K562 (cell line): ENCODE data around the gene PPARD. TPM values are rescaled to one million over a fixed set of nuclear protein-coding genes. Genes with fewer than 3 reads are reported as not detected.

ENCODE experiments used
- E2F1 ChIP-seq: sonication (generic); formaldehyde crosslinking; IDR thresholded peaks from 2 replicates; pipeline ENCODE4 v1.8.1; 2023; ENCODE audit warnings: mild to moderate bottlenecking, missing genetic modification reagents, moderate library complexity
- EP300 ChIP-seq: IDR thresholded peaks from 2 replicates; pipeline ENCODE4 v1.6.1; 2012; ENCODE audit warnings: low read length, improper control_type of control experiment
- GTF2E2 ChIP-seq: fragments of 200-800 bp; sonication (Bioruptor generic); IDR thresholded peaks from 2 replicates; pipeline ENCODE4 v1.6.1; 2016; ENCODE audit warnings: missing genetic modification characterization, missing compliant biosample characterization
- KDM5B ChIP-seq: fragments of 200-600 bp; sonication (generic); IDR thresholded peaks from 2 replicates; pipeline ENCODE4 v1.6.1; 2012; ENCODE audit warnings: low read depth, mild to moderate bottlenecking, moderate library complexity, low read length, control low read depth, inconsistent platforms; ENCODE audit not compliant: insufficient replicate concordance
- MCM5 ChIP-seq: fragments of 450-650 bp; IDR thresholded peaks from 2 replicates; pipeline ENCODE4 v1.6.1; 2016; ENCODE audit warnings: low read depth
- NBN ChIP-seq: fragments of 450-650 bp; IDR thresholded peaks from 2 replicates; pipeline ENCODE4 v1.6.1; 2016; ENCODE audit warnings: low read depth, mild to moderate bottlenecking
- NONO ChIP-seq, 2 experiments: fragments of 200-400 bp in 1 of 2; fragments of 450-650 bp in 1 of 2; formaldehyde crosslinking in 1 of 2; IDR thresholded peaks; 2 replicates each; pipeline ENCODE4 v1.6.1; 2017; ENCODE audit warnings: low read depth in 2 of 2, mild to moderate bottlenecking in 2 of 2, moderate library complexity in 2 of 2, low read length in 1 of 2
- OTX1 ChIP-seq: fragments of 450-650 bp; formaldehyde crosslinking; IDR thresholded peaks from 2 replicates; pipeline ENCODE4 v1.4.0; 2022; ENCODE audit warnings: mild to moderate bottlenecking
- RBM17 ChIP-seq: fragments of 200-400 bp; formaldehyde crosslinking; IDR thresholded peaks from 2 replicates; pipeline ENCODE4 v1.6.1; 2017; ENCODE audit warnings: low read depth, mild to moderate bottlenecking, low read length, borderline replicate concordance
- SMC3 ChIP-seq: conservative IDR thresholded peaks from 2 replicates; pipeline ENCODE4 v1.6.1; 2011; ENCODE audit warnings: low read depth, low read length, improper control_type of control experiment; ENCODE audit not compliant: insufficient read depth
- SNIP1 ChIP-seq: fragments of 450-650 bp; IDR thresholded peaks from 2 replicates; pipeline ENCODE4 v1.7.1; 2017; ENCODE audit warnings: low read depth, mild to moderate bottlenecking
- SNRNP70 ChIP-seq: fragments of 200-400 bp; formaldehyde crosslinking; optimal IDR thresholded peaks from 2 replicates; pipeline ENCODE3; 2017; ENCODE audit warnings: low read depth, low read length
- TCFL5 ChIP-seq: fragments of 250-450 bp; sonication (Bioruptor Pico); conservative IDR thresholded peaks from 2 replicates; pipeline ENCODE4 v1.6.1; 2021; ENCODE audit warnings: mild to moderate bottlenecking, moderate library complexity, matching md5 sums
- ZNF707 ChIP-seq: fragments of 250-450 bp; sonication (Bioruptor Pico); conservative IDR thresholded peaks from 2 replicates; pipeline ENCODE4 v1.8.0; 2022; ENCODE audit warnings: inconsistent platforms, mild to moderate bottlenecking, moderate library complexity
- polyA plus RNA-seq, 8 experiments: library from polyadenylated mRNA; depleted of rRNA in 4 of 8; stranded (reverse) in 5 of 8; unstranded in 3 of 8; fragments of >200 nt; fragmentation: Nextera tagmentation in 2 of 8; fragmentation: Illumina TruSeq in 1 of 8; extraction: Ambion mirVana in 2 of 8; extraction: Trizol in 1 of 8; gene quantifications; 2 replicates each; pipeline versions ENCODE4 v1.2.1 to v1.2.3, GENCODE V29; 2011 to 2014; ENCODE audit warnings: inconsistent platforms in 1 of 8, missing spikeins in 1 of 8
- total RNA-seq, 7 experiments: library from RNA; depleted of rRNA in 6 of 7; stranded (reverse); fragments of >200 nt in 6 of 7; fragmentation: Illumina TruSeq in 2 of 7; extraction: Trizol in 2 of 7; gene quantifications; 2 replicates each; pipeline versions ENCODE4 v1.2.1 to v1.2.3, GENCODE V29; 2011 to 2021; ENCODE audit warnings: low replicate concordance in 1 of 7
- TF ChIP-seq, protein P1 (sequence below): fragments of 450-650 bp; formaldehyde crosslinking; conservative IDR thresholded peaks from 2 replicates; pipeline ENCODE4 v1.4.0; 2022; ENCODE audit warnings: mild to moderate bottlenecking, missing genetic modification characterization
- TF ChIP-seq, protein P2 (sequence below): fragments of 450-650 bp; formaldehyde crosslinking; IDR thresholded peaks from 2 replicates; pipeline ENCODE4 v1.4.0; 2020; ENCODE audit warnings: mild to moderate bottlenecking, mixed read lengths

Gene PPARD
- total and polyA plus RNA-seq, 9 of the 15 experiments (the other 6 are each of a cell fraction or from before 2014, with no cell fraction given) = 0.14 to 13.2 (median 3.8) TPM

GRCh38 chr6:35474131-35474941, 132.0 kb downstream of the PPARD start (continued):
- TF ChIP-seq, protein P1, sequence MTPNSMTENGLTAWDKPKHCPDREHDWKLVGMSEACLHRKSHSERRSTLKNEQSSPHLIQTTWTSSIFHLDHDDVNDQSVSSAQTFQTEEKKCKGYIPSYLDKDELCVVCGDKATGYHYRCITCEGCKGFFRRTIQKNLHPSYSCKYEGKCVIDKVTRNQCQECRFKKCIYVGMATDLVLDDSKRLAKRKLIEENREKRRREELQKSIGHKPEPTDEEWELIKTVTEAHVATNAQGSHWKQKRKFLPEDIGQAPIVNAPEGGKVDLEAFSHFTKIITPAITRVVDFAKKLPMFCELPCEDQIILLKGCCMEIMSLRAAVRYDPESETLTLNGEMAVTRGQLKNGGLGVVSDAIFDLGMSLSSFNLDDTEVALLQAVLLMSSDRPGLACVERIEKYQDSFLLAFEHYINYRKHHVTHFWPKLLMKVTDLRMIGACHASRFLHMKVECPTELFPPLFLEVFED (CRISPR knock-in tag) = no peak
- TF ChIP-seq NBN = no peak
- no peak for TF ChIP-seq EP300
- TF ChIP-seq TCFL5 (CRISPR knock-in tag) = no peak
- no peak for TF ChIP-seq NONO (IDR thresholded peaks at IDR 0.05; ENCODE audit: low read depth in 2 of 2, low read length in 1 of 2)
- TF ChIP-seq SMC3 = no peak
- TF ChIP-seq OTX1 = no peak
- TF ChIP-seq SNRNP70 = no peak
- TF ChIP-seq ZNF707 (CRISPR knock-in tag) = no peak
- peak; percentile 1 for TF ChIP-seq KDM5B
- TF ChIP-seq GTF2E2 (tag) = no peak
- TF ChIP-seq SNIP1 = no peak
- TF ChIP-seq MCM5 = no peak
- no peak for TF ChIP-seq E2F1 (CRISPR knock-in tag)
- TF ChIP-seq RBM17 = no peak
- TF ChIP-seq, protein P2, sequence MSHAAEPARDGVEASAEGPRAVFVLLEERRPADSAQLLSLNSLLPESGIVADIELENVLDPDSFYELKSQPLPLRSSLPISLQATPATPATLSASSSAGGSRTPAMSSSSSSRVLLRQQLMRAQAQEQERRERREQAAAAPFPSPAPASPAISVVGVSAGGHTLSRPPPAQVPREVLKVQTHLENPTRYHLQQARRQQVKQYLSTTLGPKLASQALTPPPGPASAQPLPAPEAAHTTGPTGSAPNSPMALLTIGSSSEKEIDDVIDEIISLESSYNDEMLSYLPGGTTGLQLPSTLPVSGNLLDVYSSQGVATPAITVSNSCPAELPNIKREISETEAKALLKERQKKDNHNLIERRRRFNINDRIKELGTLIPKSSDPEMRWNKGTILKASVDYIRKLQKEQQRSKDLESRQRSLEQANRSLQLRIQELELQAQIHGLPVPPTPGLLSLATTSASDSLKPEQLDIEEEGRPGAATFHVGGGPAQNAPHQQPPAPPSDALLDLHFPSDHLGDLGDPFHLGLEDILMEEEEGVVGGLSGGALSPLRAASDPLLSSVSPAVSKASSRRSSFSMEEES (CRISPR knock-in tag) = no peak
- TF ChIP-seq, all 486 proteins: peak for 12
